HepG2 (cell line): ENCODE measurements around the gene MAN2A1. TPM values are rescaled to one million over a fixed set of nuclear protein-coding genes. Genes with fewer than 3 reads are reported as not detected.

ENCODE experiments used
- ATAC-seq: fragments of 200-7000 bp; cut with Tn5 transposase; 3 replicates; pipeline ENCODE4 v1.9.1; 2020; ENCODE audit warnings: mild to moderate bottlenecking, moderate library complexity
- BruUV-seq: library from RNA; stranded (reverse); fragments of 400-500 nt; replicated peaks from 2 replicates; lab custom pipeline; 2021; lab: Mats Ljungman, UMichigan
- CTCF ChIA-PET: fragments of 300-600 bp; formaldehyde crosslinking; extraction: SDS; loops from one replicate; lab custom pipeline; 2021; ENCODE audit warnings: low total read pairs, inconsistent platforms, low intra/inter-chr PET ratio; lab: Yijun Ruan, JAX
- POLR2A ChIA-PET: fragments of 350-600 bp; sonication (Branson Sonifier 250); formaldehyde crosslinking; loops from one replicate; lab custom pipeline; 2020; ENCODE audit warnings: antibody characterized with exemption, inconsistent platforms; lab: Yijun Ruan, JAX
- DNase-seq: peaks from one replicate; pipeline ENCODE4 v3.0.0-alpha.2; 2015; ENCODE audit warnings: low spot score
- FAIRE-seq: peaks from 3 replicates; lab custom pipeline; 2011; peaks lifted over from hg19 to GRCh38; lab: Jason Lieb, UNC
- H2AFZ ChIP-seq: one replicate; pipeline ENCODE4 v1.6.1; 2011; ENCODE audit warnings: low read length, inconsistent platforms
- H3K27ac ChIP-seq: fragments of 300-600 bp; 3 replicates; pipeline ENCODE4 v1.8.0; 2011; ENCODE audit warnings: mixed run types, mild to moderate bottlenecking, mixed read lengths, low read length, inconsistent platforms; ENCODE audit not compliant: insufficient read depth; ENCODE audit errors: extremely low read length
- H3K27me3 ChIP-seq, 2 experiments: fragments of 200-600 bp in 1 of 2; 2 replicates in 1 of 2; 3 replicates in 1 of 2; pipeline versions ENCODE4 v1.6.0 to v1.8.0; 2011; ENCODE audit warnings: low read length in 2 of 2, mild to moderate bottlenecking in 2 of 2, moderate library complexity in 2 of 2, inconsistent platforms in 1 of 2; ENCODE audit not compliant: insufficient read depth in 2 of 2, control insufficient read depth in 1 of 2
- H3K36me3 ChIP-seq, 2 experiments: fragments of 200-600 bp in 1 of 2; replicated peaks in 1 of 2; 2 replicates in 1 of 2; 3 replicates in 1 of 2; pipeline versions ENCODE4 v1.5.1 to v1.8.0; 2011; ENCODE audit warnings: low read length in 2 of 2, inconsistent platforms in 1 of 2; ENCODE audit not compliant: insufficient read depth in 2 of 2, control insufficient read depth in 1 of 2
- H3K4me1 ChIP-seq: 2 replicates; pipeline ENCODE4 v1.5.1; 2012; ENCODE audit warnings: low read length, inconsistent platforms; ENCODE audit not compliant: insufficient read depth
- H3K4me2 ChIP-seq: 2 replicates; pipeline ENCODE4 v1.6.0; 2011; ENCODE audit warnings: low read depth, low read length, inconsistent platforms
- H3K4me3 ChIP-seq, 3 experiments: fragments of 200-600 bp in 1 of 3; sonication (generic), shearing (Covaris generic) in 1 of 3; replicated peaks in 1 of 3; 2 replicates each; pipeline ENCODE4 v1.5.1; 2011 to 2016; ENCODE audit warnings: low read length in 3 of 3, inconsistent platforms in 2 of 3, low read depth in 2 of 3, mild to moderate bottlenecking in 2 of 3, control low read depth in 1 of 3, mixed read lengths in 1 of 3; ENCODE audit not compliant: insufficient read depth in 1 of 3
- H3K79me2 ChIP-seq: one replicate; pipeline ENCODE4 v1.6.1; 2011; ENCODE audit warnings: low read length, inconsistent platforms; ENCODE audit not compliant: insufficient read depth
- H3K9ac ChIP-seq: 2 replicates; pipeline ENCODE4 v1.6.0; 2011; ENCODE audit warnings: mild to moderate bottlenecking, low read depth, low read length, inconsistent platforms; ENCODE audit not compliant: insufficient read depth
- H3K9me3 ChIP-seq: 2 replicates; pipeline ENCODE4 v1.5.1; 2012; ENCODE audit warnings: mild to moderate bottlenecking, low read length
- H4K20me1 ChIP-seq: 2 replicates; pipeline ENCODE4 v1.6.0; 2011; ENCODE audit warnings: inconsistent platforms, mild to moderate bottlenecking, low read length, moderate library complexity; ENCODE audit not compliant: insufficient read depth
- PRDM10 ChIP-seq: sonication (generic); formaldehyde crosslinking; IDR thresholded peaks from 2 replicates; pipeline ENCODE4 v1.4.0; 2020; ENCODE audit warnings: low read depth, missing genetic modification reagents
- TBL1XR1 ChIP-seq: fragments of 150-350 bp; IDR thresholded peaks from 2 replicates; pipeline ENCODE4 v1.6.1; 2014; ENCODE audit warnings: borderline replicate concordance, low read length; ENCODE audit not compliant: partially characterized antibody
- TCF7 ChIP-seq: sonication (generic); IDR thresholded peaks from 2 replicates; pipeline ENCODE4 v1.6.1; 2016; ENCODE audit warnings: antibody characterized with exemption, low read depth
- ZFYVE20 ChIP-seq: sonication (generic); formaldehyde crosslinking; IDR thresholded peaks from 2 replicates; pipeline ENCODE4 v1.8.0; 2023; ENCODE audit warnings: low read depth, mild to moderate bottlenecking, moderate library complexity, missing genetic modification reagents, borderline replicate concordance
- ZNF547 ChIP-seq: sonication (generic); formaldehyde crosslinking; IDR thresholded peaks from 2 replicates; pipeline ENCODE4 v1.5.1; 2020; ENCODE audit warnings: mild to moderate bottlenecking, missing genetic modification reagents
- ZNF563 ChIP-seq: sonication (generic); formaldehyde crosslinking; IDR thresholded peaks from 2 replicates; pipeline ENCODE4 v1.8.0; 2022; ENCODE audit warnings: mild to moderate bottlenecking, moderate library complexity, missing genetic modification reagents
- ZNF609 ChIP-seq: sonication (generic); formaldehyde crosslinking; IDR thresholded peaks from 2 replicates; pipeline ENCODE4 v1.4.0; 2020; ENCODE audit warnings: mild to moderate bottlenecking, missing genetic modification reagents, borderline replicate concordance
- ZNF660 ChIP-seq: sonication (generic); formaldehyde crosslinking; IDR thresholded peaks from 2 replicates; pipeline ENCODE4 v1.5.1; 2020; ENCODE audit warnings: mild to moderate bottlenecking, low read depth, missing genetic modification reagents, borderline replicate concordance
- ZNF703 ChIP-seq: sonication (generic); formaldehyde crosslinking; IDR thresholded peaks from 2 replicates; pipeline ENCODE4 v1.5.1; 2020; ENCODE audit warnings: missing genetic modification reagents, mild to moderate bottlenecking, moderate library complexity, borderline replicate concordance
- ZSCAN21 ChIP-seq: sonication (generic); formaldehyde crosslinking; IDR thresholded peaks from 2 replicates; pipeline ENCODE4 v1.8.0; 2022; ENCODE audit warnings: mild to moderate bottlenecking, missing genetic modification reagents, moderate library complexity, borderline replicate concordance
- whole genome bisulfite sequencing: methylation state at CpG from one replicate; pipeline ENCODE4 v1.1.6; 2017; ENCODE audit warnings: low lambda C conversion rate; 5-methylcytosine and 5-hydroxymethylcytosine counted together
- in situ Hi-C: cut with HindIII; loops from 2 replicates; pipeline ENCODE4 v1.10.0; 2017; ENCODE audit warnings: low pct_unique_long_range_greater_than_20kb; ENCODE audit not compliant: extremely low pct_ligation_motif_present
- intact Hi-C: fragments of 100-400 bp; cut with micrococcal nuclease; formaldehyde crosslinking; loops from one replicate; pipeline ENCODE4 v1.10.0; 2022; ENCODE audit not compliant: unreplicated experiment
- polyA plus RNA-seq, 8 experiments: library from polyadenylated mRNA; depleted of rRNA in 3 of 8; stranded (reverse) in 7 of 8; unstranded in 1 of 8; fragments of >200 nt; fragmentation: Illumina TruSeq in 4 of 8; extraction: Trizol in 4 of 8; gene quantifications; 2 replicates each; pipeline versions ENCODE4 v1.2.1 to v1.2.3, GENCODE V29; 2011 to 2016; ENCODE audit warnings: low read depth in 4 of 8, missing spikeins in 1 of 8, mixed read lengths in 1 of 8; ENCODE audit not compliant: insufficient read depth in 1 of 8
- total RNA-seq, 5 experiments: library from RNA; depleted of rRNA; stranded (reverse); fragments of >200 nt; fragmentation: Illumina TruSeq; extraction: Trizol; gene quantifications; 2 replicates each; pipeline ENCODE4 v1.2.3, GENCODE V29; 2016; ENCODE audit warnings: low read depth in 1 of 5

Gene MAN2A1
- total and polyA plus RNA-seq, 2 of the 13 experiments (the other 11 are each of a cell fraction or from before 2014, with no cell fraction given) = 56.2 to 80.5 TPM

GRCh38 chr5:109849478-109850088 lies 159.9 kb downstream of the MAN2A1 start:
- ChIA-PET CTCF (no interaction called here), POLR2A (no interaction called here)
- Histone ChIP-seq H3K79me2 (no peaks in the 10 kb centered on the region), H3K9ac (no peak overlapping the region), H3K4me3 (no peak overlapping the region), H3K9me3 (no peaks in the 10 kb centered on the region), H4K20me1 (no peaks in the 10 kb centered on the region), H3K27ac (no peak overlapping the region), H3K4me1 (no peaks in the 10 kb centered on the region), H2AFZ (no peak overlapping the region), H3K27me3 (no peaks in the 10 kb centered on the region), H3K4me2 (no peak overlapping the region), H3K36me3 (peaks cover 15 to 45% of the 10 kb centered on the region in 2 experiments)
- no peak for TF ChIP-seq ZNF547 (CRISPR knock-in tag)
- no peak for TF ChIP-seq TBL1XR1
- TF ChIP-seq ZNF609 (CRISPR knock-in tag) = no peak
- TF ChIP-seq ZSCAN21 (CRISPR knock-in tag) = no peak
- no peak for TF ChIP-seq TCF7
- TF ChIP-seq ZNF563 (CRISPR knock-in tag) = no peak
- no peak for TF ChIP-seq PRDM10 (CRISPR knock-in tag)
- no peak for TF ChIP-seq ZNF660 (CRISPR knock-in tag)
- no peak for TF ChIP-seq ZNF703 (CRISPR knock-in tag)
- TF ChIP-seq ZFYVE20 = no peak
- ATAC-seq (no peak), DNase-seq (no peak), FAIRE-seq (no peak)
- WGBS = 95% methylated on average over 4 of the region's 4 CpGs
- intact Hi-C loops (no loop called here), in situ Hi-C loops (no loop called here)
- no TSS peak for BruUV-seq
